HG03575 (cell line): ENCODE results near the gene OS9.
A peak's percentile ranks its signal among the peaks of the same experiment; 100 is the strongest.
"Not testable (repeated sequence)": the region's sequence is repeated elsewhere in the genome, so short reads cannot be mapped to it uniquely, and the experiment has no call there.

Experiments used
- ATAC-seq: cut with Tn5 transposase; IDR thresholded peaks from one replicate; pipeline ENCODE4 v1.9.1; 2021; ENCODE audit not compliant: unreplicated experiment, insufficient number of reproducible peaks, low FRiP score; ENCODE audit errors: extremely low read depth

OS9 gene, protein sequence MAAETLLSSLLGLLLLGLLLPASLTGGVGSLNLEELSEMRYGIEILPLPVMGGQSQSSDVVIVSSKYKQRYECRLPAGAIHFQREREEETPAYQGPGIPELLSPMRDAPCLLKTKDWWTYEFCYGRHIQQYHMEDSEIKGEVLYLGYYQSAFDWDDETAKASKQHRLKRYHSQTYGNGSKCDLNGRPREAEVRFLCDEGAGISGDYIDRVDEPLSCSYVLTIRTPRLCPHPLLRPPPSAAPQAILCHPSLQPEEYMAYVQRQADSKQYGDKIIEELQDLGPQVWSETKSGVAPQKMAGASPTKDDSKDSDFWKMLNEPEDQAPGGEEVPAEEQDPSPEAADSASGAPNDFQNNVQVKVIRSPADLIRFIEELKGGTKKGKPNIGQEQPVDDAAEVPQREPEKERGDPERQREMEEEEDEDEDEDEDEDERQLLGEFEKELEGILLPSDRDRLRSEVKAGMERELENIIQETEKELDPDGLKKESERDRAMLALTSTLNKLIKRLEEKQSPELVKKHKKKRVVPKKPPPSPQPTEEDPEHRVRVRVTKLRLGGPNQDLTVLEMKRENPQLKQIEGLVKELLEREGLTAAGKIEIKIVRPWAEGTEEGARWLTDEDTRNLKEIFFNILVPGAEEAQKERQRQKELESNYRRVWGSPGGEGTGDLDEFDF

DNA sequence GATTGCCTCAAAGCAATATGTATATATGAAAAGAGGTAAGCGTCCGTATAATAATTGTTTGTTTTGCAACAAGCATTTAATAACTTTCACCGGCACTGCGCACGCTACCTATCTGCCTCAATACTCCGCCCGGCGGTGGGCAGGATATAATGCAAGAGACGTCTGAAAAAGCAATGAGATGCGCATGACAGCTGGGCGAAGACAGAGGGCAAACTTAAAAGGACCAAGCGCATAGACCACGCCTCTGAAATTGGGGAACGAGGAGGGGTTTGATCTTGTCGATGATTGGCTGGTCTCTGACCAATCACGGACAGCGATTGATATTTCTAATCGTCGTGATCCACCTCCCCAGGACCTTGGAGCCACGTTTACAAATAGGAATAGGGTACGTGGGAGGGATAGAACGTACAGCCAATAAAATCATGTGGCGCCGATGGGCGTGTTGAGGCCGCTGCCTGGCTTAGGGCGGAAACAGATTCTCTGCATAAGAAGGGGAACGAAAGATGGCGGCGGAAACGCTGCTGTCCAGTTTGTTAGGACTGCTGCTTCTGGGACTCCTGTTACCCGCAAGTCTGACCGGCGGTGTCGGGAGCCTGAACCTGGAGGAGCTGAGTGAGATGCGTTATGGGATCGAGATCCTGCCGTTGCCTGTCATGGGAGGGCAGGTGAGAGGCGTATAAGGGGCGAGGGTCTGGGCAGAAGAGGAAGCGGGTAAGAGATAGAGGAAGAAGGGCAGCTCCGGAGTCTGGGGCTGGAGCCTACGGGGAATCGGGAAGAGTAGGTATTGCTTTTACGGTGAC is at the start of gene OS9:
Gene OS9, plus strand, starts transcription at position 474 of the 800 bp plus-strand sequence. Its CDS starts 30 bp downstream, at position 504.
- peak; percentile 94 for ATAC-seq

DNA sequence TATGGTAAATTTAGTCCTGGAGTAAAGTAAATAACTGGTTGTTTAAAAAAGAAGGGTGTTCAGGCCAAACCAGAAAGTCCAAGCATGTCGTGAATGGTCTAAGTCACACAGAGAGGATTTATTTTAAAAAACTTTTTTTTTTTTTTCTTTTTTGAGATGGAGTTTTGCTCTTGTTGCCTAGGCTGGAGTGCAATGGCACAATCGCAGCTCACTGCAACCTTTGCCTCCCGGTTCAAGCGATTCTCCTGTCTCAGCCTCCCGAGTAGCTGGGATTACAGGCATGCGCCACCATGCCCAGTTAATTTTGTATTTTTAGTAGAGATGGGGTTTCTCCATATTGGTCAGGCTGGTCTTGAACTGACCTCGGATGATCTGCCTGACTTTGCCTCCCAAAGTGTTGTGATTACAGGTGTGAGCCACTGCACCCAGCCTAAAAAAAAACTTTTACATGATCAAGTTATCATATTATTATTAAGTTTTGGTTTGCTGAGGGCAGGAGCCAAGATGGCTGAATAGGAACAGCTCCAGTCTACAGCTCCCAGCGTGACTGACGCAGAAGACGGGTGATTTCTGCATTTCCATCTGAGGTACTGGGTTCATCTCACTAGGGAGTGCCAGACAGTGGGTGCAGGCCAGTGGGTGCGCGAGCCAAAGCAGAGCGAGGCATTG is 47.8 kb upstream of the OS9 start:
- not testable (repeated sequence) for ATAC-seq

DNA sequence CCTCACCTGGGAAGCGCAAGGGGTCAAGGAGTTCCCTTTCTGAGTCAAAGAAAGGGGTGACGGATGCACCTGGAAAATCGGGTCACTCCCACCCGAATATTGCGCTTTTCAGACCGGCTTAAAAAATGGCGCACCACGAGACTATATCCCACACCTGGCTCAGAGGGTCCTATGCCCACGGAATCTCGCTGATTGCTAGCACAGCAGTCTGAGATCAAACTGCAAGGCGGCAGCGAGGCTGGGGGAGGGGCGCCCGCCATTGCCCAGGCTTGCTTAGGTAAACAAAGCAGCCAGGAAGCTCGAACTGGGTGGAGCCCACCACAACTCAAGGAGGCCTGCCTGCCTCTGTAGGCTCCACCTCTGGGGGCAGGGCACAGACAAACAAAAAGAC is 47.3 kb upstream of the OS9 start:
- ATAC-seq: not testable (repeated sequence)

DNA sequence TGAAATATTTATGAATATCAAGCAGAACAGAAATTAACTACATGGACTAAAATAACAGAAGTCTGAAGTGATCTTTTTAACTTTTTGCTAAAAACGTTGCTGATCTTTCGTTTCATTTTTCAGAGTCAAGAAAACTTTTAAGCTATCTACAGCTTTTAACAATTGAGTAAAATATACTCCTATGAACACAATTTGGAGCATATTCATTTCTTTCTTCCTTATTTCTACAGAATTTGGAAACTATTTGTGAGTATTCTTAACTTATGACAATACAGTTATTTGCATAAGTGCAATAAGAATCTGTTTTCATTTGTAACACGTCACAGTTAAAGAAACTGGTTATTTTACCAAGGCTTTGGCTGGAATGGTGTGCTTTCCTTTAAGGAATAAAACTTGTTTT is 39.9 kb upstream of the OS9 start:
- no peak for ATAC-seq

DNA sequence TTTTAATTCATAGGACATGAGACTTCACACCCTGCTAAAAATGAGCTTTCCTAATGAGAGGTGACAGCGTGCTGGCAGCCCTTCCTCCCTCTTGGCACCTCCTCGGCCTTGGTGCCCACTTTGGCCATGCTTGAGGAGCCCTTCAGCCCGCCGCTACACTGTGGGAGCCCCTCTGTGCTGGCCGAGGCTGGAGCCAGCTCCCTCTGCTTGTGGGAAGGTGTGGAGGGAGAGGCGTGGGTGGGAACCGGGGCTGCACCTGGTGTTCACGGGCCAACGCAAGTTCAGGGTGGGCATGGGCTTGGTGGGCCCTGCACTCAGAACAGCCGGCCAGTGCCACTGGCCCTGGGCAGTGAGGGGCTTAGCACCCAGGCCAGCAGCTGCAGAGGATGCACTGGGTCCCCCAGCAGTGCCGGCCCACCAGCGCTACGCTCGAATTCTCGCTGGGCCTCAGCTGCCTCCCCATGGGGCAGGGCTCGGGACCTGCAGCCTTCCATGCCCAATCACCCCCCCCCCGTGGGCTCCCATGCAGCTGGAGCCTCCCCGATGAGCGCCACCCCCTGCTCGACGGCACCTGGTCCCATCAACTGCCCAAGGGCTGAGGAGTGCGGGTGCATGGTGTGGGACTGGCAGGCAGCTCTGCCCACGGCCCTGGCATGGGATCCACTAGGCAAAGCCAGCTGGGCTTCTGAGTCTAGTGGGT is 38.2 kb upstream of the OS9 start:
- ATAC-seq: no peak

DNA sequence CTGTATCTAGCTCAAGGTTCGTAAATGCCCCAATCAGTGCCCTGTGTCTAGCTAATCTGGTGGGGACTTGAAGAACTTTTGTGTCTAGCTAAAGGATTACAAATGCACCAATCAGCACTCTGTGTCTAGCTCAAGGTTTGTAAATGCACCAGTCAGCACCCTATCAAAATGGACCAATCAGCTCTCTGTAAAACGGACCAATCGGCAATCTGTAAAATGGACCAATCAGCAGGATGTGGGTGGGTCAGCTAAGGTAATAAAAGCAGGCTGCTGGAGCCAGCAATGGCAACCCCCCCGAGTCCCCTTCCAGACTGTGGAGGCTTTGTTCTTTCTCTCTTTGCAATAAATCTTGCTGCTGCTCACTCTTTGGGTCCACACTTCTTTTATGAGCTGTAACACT is 37.5 kb upstream of the OS9 start:
- ATAC-seq: not testable (repeated sequence)

DNA sequence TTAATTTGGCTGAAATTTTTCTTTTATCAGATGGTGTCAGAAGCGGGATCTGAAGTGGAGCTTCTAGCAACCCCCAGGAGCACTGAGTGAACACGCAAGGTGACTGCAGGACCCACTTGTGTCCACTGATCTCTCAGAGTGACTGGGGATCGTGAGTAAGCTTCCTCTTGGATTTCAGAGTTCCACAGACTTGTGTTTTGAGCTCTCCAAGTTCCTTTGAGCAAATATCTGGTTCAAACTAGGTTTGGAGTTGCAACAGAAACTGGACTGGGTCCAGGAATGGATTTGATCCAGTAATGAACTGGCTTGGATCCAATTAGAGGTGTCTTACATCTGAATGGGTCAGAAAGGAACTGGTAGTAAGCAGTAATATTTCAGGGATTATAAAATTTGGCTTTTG is 36.2 kb upstream of the OS9 start:
- ATAC-seq: no peak

DNA sequence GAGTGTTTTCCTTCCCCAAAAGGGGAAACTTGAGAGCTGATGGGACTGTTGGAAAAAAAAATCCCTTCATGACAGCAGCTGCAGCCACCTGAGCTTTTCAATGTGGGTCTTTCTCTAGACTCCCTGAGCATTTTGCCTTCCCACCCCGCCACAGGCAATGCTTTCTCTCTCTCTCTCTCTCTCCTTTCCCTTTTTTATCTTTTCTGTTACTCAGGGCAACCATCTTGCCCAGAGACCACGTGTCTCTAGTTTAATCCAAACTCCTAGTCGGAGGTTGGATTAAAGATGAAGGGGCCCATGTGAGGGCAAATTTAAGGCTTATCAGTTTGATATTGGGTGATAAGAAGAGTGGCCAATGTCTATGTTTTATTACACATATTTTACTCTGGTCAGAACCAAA is 35.0 kb upstream of the OS9 start:
- ATAC-seq: no peak

DNA sequence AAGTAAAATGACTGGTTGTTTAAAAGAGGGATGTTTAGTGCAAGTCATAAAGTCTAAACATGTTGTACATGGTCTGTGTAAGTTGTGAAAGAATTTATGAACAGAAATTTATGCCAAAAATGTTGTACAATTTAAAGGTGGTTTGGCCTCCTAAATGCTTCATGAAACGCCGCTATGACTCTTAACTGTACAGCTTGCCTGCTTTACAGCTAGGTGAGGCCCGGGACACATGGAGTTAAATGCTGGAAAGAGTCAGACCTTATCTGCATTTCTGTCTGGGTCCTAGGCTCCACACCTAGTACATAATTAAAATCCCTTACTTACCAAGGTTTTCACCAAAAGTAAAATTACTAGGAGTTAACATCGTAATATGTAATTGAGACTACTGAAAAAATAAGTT is 32.6 kb upstream of the OS9 start:
- ATAC-seq: no peak

DNA sequence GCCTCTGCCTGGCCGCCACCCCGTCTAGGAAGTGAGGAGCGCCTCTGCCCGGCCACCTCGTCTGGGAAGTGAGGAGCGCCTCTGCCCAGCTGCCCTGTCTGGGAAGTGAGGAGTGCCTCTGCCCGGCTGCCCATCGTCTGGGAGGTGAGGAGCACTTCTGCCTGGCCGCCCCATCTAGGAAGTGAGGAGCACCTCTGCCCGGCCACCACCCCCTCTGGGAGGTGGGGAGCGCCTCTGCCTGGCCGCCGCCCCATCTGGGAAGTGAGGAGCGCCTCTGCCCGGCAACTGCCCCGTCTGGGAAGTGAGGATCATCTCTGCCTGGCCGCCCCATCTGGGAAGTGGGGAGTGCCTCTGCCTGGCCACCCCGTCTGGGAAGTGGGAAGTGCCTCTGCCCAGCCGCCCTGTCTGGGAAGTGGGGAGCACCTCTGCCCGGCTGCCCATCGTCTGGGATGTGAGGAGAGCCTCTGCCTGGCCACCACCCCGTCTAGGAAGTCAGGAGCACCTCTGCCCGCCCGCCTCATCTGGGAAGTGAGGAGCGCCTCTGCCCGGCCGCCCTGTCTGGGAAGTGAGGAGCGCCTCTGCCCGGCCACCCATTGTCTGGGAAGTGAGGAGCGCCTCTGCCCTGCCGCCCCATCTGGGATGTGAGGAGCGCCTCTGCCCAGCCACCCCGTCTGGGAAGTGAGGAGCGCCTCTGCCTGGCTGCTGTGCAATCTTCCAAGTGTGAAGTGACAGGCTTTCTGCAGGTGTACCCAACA is 28.7 kb upstream of the OS9 start:
- ATAC-seq: not testable (repeated sequence)

DNA sequence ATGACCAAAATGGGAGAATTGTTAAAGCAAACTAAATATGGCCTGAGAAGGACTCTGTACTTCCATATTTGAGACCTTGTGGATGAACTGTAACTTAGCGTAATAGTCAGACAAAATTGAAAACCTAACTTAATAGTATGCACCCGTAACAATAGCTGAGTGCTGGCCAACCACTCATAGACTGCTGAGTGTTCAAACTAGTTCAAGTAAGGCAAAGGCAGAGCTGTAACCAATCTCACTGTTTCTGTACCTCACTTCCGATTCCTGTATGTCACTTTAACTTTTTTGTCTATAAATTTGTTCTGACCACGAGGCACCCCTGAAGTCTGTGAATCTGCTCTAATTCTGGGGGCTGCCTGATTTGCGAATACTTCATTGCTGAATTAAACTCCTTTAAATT is 27.0 kb upstream of the OS9 start:
- ATAC-seq: no peak

DNA sequence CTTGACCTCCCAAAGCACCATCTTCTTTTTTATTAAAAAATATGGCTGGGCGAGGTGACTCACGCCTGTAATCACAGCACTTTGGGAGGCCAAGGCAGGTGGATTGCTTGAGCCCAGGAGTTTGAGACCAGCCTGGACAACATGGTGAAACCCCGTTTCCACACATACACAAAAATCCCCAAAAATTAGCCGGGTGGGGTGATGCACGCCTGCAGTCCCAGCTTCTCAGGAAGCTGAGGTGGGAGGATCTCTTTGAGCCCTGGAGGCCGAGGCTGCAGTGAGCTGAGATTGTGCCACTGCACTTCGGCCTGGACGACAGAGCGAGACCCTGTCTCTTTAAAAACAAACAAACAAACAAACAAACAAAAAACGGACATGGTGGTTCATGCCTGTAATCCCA is 24.2 kb upstream of the OS9 start:
- not testable (repeated sequence) for ATAC-seq

DNA sequence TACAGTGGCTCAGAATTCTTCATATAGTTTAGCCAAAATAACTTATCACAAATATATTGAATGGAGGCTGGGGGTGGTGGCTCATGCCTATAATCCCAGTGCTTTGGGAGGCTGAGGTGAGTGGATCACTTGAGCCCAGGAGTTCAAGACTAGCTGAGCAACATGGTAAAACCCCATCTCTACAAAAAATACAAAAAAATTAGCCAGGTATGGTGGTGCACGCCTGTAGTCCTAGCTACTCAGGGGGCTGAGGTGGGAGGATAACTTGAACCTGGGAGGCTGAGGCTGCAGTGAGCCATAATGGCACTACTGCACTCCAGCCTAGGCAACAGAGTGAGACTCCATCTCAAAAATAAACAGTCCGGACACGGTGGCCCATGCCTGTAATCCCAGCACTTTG is 22.1 kb upstream of the OS9 start:
- ATAC-seq: not testable (repeated sequence)

DNA sequence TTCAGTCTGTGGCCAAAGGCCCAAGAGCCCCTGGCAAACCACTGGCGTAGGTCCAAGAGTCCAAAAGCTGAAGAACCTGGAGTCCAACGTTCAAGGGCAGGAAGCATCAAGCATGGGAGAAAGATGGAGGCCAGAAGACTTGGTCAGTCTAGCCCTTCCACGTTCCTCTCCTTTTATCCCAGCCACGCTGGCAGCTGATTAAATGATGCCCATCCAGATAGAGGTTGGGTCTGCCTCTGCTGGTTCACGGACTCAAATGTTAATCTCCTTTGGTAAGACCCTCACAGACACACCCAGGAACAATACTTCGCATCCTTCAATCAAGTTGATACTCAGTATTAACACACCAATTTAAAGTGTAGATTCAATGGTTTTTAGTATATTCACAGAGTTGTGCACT is 21.1 kb upstream of the OS9 start:
- no peak for ATAC-seq

DNA sequence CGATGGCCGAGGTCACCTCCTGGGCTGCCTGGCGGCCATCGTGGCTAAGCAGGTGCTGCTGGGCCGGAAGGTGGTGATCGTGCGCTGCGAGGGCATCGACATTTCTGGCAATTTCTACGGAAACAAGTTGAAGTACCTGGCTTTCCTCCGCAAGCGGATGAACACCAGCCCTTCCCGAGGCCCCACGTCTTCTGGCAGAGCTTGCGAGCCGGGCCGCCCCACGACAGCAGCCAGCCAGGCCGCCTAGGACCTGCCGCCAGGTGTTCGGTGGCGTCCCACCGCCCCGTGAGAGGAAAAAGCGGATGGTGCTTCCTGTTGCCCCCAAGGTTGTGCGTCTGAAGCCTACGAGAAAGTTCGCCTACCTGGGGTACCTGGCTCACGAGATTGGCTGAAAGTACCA is 19.2 kb upstream of the OS9 start:
- no peak for ATAC-seq

DNA sequence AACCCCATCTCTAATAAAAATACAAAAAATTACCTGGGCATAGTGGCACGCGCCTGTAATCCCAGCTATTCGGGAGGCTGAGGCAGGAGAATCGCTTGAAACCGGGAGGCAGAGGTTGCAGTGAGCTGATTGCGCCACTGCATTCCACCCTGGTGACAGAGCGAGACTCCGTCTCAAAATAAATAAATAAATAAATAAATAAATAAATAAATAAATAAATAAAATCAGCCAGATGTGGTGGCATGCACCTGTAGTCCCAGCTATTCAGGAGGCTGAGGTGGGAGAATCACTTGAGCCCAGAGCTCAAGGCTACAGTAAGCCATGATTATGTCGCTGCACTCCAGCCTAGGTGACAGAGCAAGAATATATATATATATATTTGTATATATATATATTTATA is 16.0 kb upstream of the OS9 start:
- ATAC-seq: not testable (repeated sequence)

DNA sequence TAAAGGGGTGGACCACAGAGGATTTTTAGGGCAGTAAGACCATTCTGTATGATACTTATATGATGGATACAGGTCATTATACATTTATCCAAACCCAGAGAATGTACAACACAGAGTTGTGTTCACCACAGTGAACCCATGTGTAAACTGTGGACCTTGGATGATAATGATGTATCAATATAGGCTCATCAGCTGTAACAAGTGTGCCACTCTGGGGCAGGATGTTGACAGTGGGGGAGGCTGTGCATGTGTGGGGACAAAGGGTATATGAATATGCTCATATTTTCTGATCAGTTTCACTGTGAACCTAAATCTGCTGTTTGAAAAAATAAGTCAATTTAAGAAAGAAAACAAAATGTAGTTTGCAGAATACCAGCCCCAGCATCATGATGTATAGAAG is 14.2 kb upstream of the OS9 start:
- ATAC-seq: no peak

DNA sequence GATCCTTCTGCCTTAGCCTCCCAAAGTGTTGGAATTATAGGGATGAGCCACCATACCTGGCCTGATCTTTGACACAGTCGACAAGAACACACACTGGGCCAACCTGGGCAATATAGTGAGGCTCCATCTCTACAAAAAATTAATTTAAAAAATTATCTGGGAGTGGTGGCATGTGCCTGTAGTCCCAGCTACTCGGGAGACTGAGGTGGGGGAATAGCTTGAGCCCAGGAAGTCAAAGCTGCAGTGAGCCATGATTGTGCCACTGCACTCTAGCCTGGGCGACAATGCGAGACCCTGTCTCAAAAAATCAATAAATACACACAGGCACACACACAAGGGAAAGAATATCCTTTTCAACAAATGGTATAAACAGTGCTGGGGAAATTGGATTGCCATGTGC is 6.1 kb upstream of the OS9 start:
- ATAC-seq: no peak
